ENCODE measurements around the gene INPP5J.
"Not testable (repeated sequence)": the region's sequence is repeated elsewhere in the genome, so short reads cannot be mapped to it uniquely, and the experiment has no call there.

- TF ChIP-seq, protein P1, sequence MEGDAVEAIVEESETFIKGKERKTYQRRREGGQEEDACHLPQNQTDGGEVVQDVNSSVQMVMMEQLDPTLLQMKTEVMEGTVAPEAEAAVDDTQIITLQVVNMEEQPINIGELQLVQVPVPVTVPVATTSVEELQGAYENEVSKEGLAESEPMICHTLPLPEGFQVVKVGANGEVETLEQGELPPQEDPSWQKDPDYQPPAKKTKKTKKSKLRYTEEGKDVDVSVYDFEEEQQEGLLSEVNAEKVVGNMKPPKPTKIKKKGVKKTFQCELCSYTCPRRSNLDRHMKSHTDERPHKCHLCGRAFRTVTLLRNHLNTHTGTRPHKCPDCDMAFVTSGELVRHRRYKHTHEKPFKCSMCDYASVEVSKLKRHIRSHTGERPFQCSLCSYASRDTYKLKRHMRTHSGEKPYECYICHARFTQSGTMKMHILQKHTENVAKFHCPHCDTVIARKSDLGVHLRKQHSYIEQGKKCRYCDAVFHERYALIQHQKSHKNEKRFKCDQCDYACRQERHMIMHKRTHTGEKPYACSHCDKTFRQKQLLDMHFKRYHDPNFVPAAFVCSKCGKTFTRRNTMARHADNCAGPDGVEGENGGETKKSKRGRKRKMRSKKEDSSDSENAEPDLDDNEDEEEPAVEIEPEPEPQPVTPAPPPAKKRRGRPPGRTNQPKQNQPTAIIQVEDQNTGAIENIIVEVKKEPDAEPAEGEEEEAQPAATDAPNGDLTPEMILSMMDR (IDR thresholded peaks at IDR 0.05; ENCODE audit: low read depth, low read length) = not testable (repeated sequence)
- TF ChIP-seq POLR2A (IDR thresholded peaks at IDR 0.05; ENCODE audit: extremely low read depth, insufficient read length) = not testable (repeated sequence)
- TF ChIP-seq, protein P2, sequence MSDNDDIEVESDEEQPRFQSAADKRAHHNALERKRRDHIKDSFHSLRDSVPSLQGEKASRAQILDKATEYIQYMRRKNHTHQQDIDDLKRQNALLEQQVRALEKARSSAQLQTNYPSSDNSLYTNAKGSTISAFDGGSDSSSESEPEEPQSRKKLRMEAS (IDR thresholded peaks at IDR 0.05; ENCODE audit: low read depth, low read length) = not testable (repeated sequence)
Measured at GRCh38 chr22:31078389-31078788, 44.4 kb upstream of the INPP5J start.
